ENCODE results near the gene KYNU. TPM values are rescaled to one million over a fixed set of nuclear protein-coding genes. Genes with fewer than 3 reads are reported as not detected.
"Not testable (repeated sequence)": the region's sequence is repeated elsewhere in the genome, so short reads cannot be mapped to it uniquely, and the experiment has no call there.

The KYNU gene
- total RNA-seq, 2 experiments from 2014 or later = not detected

GRCh38 chr2:142864605-142865004 is 12.9 kb upstream of the KYNU start:
- H3K27me3 Mint-ChIP-seq; DNase-seq; H3K4me3 Mint-ChIP-seq; ATAC-seq; H3K4me1 Mint-ChIP-seq; H3K9me3 Mint-ChIP-seq (ENCODE audit: low read depth); H3K36me3 Mint-ChIP-seq; CTCF ChIA-PET; H3K27ac Mint-ChIP-seq: not testable (repeated sequence)

DNA sequence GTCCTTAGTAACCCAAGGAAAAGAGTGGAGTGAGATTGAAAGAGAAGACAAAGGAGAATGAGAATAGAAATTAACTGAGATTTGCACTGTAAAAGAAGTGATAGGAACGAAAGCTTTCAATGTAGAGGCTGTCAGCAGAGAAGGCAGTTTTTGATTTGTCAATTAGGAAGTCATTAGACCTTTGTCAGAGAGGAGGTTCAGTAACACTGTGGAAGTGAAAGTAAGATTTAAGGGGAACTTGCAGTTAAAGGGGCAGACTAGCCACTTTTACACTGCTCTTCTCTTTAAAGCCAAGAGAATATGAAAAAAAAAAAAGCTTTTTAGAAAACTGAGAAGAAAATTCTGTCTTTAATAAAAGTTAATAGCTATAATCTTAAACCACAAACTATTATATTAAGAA is 11.5 kb upstream of the KYNU start:
- ATAC-seq = no peak
- Mint-ChIP-seq H3K4me1 (no peaks in the 10 kb centered on the region), H3K4me3 (no peak overlapping the region), H3K27me3 (no peaks in the 10 kb centered on the region), H3K27ac (no peak overlapping the region), H3K9me3 (ENCODE audit: low read depth) (no peaks in the 10 kb centered on the region), H3K36me3 (no peaks in the 10 kb centered on the region)
- CTCF ChIA-PET = no interaction called here
- DNase-seq = no peak

GRCh38 chr2:142866426-142866825 is 11.0 kb upstream of the KYNU start:
- DNase-seq = no peak
- H3K4me3 Mint-ChIP-seq = no peak overlapping the region
- no peaks in the 10 kb centered on the region for H3K4me1 Mint-ChIP-seq
- H3K27ac Mint-ChIP-seq = no peak overlapping the region
- H3K27me3 Mint-ChIP-seq = no peaks in the 10 kb centered on the region
- no peak for ATAC-seq
- no peaks in the 10 kb centered on the region for H3K9me3 Mint-ChIP-seq (ENCODE audit: low read depth)
- CTCF ChIA-PET = no interaction called here
- no peaks in the 10 kb centered on the region for H3K36me3 Mint-ChIP-seq

GRCh38 chr2:142867136-142867535 is 10.3 kb upstream of the KYNU start:
- DNase-seq = no peak
- no peaks in the 10 kb centered on the region for H3K4me1 Mint-ChIP-seq
- no peaks in the 10 kb centered on the region for H3K9me3 Mint-ChIP-seq (ENCODE audit: low read depth)
- no peaks in the 10 kb centered on the region for H3K36me3 Mint-ChIP-seq
- CTCF ChIA-PET = no interaction called here
- H3K27me3 Mint-ChIP-seq = no peaks in the 10 kb centered on the region
- no peak for ATAC-seq
- H3K27ac Mint-ChIP-seq = no peak overlapping the region
- H3K4me3 Mint-ChIP-seq = no peak overlapping the region

- DNase-seq (no peak), ATAC-seq (no peak)
- CTCF ChIA-PET = no interaction called here
Measured at GRCh38 chr2:142868229-142868762, 9.2 kb upstream of the KYNU start.

DNA sequence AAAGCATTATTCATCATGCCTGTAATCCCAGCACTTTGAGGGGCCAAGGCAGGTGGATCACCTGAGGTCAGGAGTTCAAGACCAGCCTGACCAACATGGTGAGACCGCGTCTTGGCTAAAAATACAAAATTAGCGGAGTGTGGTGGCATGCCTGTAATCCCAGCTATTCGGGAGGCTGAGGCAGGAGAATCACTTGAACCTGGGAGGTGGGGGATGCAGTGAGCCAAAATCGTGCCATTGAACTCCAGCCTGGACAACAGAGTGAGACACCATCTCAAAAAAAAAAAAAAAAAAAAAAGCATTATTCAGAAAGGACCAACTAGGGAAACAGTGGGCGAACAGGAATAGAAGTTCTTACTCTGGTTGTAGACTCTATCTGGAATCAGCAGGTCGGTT is 8.4 kb upstream of the KYNU start:
- H3K27me3 Mint-ChIP-seq; CTCF ChIA-PET; H3K9me3 Mint-ChIP-seq (ENCODE audit: low read depth); H3K4me3 Mint-ChIP-seq; H3K27ac Mint-ChIP-seq; ATAC-seq; H3K36me3 Mint-ChIP-seq; DNase-seq; H3K4me1 Mint-ChIP-seq: not testable (repeated sequence)

More at GRCh38 chr2:142868229-142868762, 9.2 kb upstream of the KYNU start:
- H3K36me3 Mint-ChIP-seq = no peaks in the 10 kb centered on the region
- H3K4me1 Mint-ChIP-seq = no peaks in the 10 kb centered on the region
- H3K27ac Mint-ChIP-seq = no peak overlapping the region
- no peak overlapping the region for H3K4me3 Mint-ChIP-seq
- H3K9me3 Mint-ChIP-seq (ENCODE audit: low read depth) = no peaks in the 10 kb centered on the region
- no peaks in the 10 kb centered on the region for H3K27me3 Mint-ChIP-seq

- Mint-ChIP-seq H3K36me3 (no peaks in the 10 kb centered on the region), H3K27ac (no peak overlapping the region), H3K4me3 (no peak overlapping the region), H3K9me3 (ENCODE audit: low read depth) (no peaks in the 10 kb centered on the region), H3K4me1 (no peaks in the 10 kb centered on the region), H3K27me3 (no peaks in the 10 kb centered on the region)
- ATAC-seq (no peak), DNase-seq (no peak)
- CTCF ChIA-PET = no interaction called here
Measured at GRCh38 chr2:142869461-142870106, 7.9 kb upstream of the KYNU start.

DNA sequence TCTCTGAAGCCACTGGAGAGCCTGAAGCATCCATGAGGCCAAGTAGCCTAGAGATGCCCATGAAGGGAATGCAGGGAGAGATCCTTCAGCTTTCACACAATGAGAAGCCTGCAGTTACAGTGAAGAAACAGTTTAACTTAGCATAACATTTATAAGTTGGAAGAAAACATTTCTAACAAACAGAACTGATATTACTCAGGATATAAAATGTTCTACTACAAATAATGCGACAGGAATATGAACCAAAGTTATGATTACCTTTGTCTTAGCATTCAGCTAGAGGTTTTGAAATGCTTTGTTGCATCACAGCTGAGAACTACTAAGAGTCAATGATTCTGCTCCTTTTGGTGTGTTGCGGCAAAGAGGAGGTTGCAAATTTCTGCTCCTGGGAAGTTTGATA is 6.9 kb upstream of the KYNU start:
- H3K27ac Mint-ChIP-seq = no peak overlapping the region
- no peaks in the 10 kb centered on the region for H3K27me3 Mint-ChIP-seq
- no peak for ATAC-seq
- H3K9me3 Mint-ChIP-seq (ENCODE audit: low read depth) = no peaks in the 10 kb centered on the region
- no peak for DNase-seq
- H3K36me3 Mint-ChIP-seq = no peaks in the 10 kb centered on the region
- no peaks in the 10 kb centered on the region for H3K4me1 Mint-ChIP-seq
- CTCF ChIA-PET = no interaction called here
- H3K4me3 Mint-ChIP-seq = no peak overlapping the region

DNA sequence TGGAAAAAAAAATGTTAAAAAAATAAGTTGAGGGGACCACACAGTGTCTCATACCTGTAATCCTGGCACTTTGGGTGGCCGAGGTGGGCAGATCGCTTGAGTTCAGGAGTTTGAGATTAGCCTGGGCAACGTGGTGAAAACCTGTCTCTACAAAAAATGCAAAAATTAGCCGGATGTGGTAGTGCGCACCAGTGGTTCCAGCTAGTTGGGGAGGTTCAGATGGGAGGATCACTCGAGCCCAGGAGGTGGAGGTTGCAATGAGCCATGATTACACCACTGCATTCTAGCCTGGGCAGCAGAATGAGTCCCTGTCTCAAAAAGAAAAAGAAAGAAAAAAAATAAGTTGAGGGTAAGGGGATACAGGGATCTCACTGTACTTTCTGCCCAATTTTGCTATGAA is 6.1 kb upstream of the KYNU start:
- H3K27me3 Mint-ChIP-seq = no peaks in the 10 kb centered on the region

GRCh38 chr2:142872882-142873724 is 4.4 kb upstream of the KYNU start:
- no peaks in the 10 kb centered on the region for H3K36me3 Mint-ChIP-seq
- ATAC-seq (no peak), DNase-seq (no peak)
- no peaks in the 10 kb centered on the region for H3K9me3 Mint-ChIP-seq (ENCODE audit: low read depth)
- H3K4me1 Mint-ChIP-seq = no peaks in the 10 kb centered on the region
- H3K27ac Mint-ChIP-seq = no peak overlapping the region
- CTCF ChIA-PET = no interaction called here
- no peaks in the 10 kb centered on the region for H3K27me3 Mint-ChIP-seq
- no peak overlapping the region for H3K4me3 Mint-ChIP-seq

More for the DNA sequence above, 6.1 kb upstream of the KYNU start:
- no peak for ATAC-seq
- Mint-ChIP-seq H3K4me3 (no peak overlapping the region), H3K4me1 (no peaks in the 10 kb centered on the region), H3K9me3 (ENCODE audit: low read depth) (no peaks in the 10 kb centered on the region), H3K36me3 (no peaks in the 10 kb centered on the region), H3K27ac (no peak overlapping the region)
- DNase-seq = no peak
- CTCF ChIA-PET = no interaction called here

DNA sequence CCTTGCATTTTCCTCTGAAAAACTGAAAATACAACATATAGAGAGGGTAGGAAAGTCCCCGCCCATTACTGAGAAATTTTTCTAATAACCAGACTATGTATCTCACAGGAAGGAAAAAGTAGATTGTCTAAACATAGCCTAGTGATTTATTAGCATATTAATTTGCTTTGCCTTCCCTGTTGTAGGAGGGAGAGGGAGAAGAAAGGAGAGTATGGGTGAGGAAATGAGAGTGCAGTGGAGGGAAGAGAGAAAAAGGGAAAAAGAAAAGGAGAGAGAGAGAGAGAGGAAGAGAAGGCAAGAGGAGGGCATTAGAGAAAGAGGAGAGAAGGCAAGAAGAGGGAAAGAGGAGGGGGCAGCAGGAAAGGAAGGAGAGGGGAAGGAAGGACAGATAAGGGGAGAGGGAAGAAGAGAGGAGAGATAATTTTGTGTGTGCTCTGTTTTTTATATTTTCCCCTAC is 3.6 kb upstream of the KYNU start:
- no peaks in the 10 kb centered on the region for H3K4me1 Mint-ChIP-seq
- no peaks in the 10 kb centered on the region for H3K27me3 Mint-ChIP-seq
- no peaks in the 10 kb centered on the region for H3K9me3 Mint-ChIP-seq (ENCODE audit: low read depth)
- DNase-seq (no peak), ATAC-seq (no peak)
- H3K4me3 Mint-ChIP-seq = no peak overlapping the region
- H3K36me3 Mint-ChIP-seq = no peaks in the 10 kb centered on the region
- CTCF ChIA-PET = no interaction called here
- no peak overlapping the region for H3K27ac Mint-ChIP-seq

DNA sequence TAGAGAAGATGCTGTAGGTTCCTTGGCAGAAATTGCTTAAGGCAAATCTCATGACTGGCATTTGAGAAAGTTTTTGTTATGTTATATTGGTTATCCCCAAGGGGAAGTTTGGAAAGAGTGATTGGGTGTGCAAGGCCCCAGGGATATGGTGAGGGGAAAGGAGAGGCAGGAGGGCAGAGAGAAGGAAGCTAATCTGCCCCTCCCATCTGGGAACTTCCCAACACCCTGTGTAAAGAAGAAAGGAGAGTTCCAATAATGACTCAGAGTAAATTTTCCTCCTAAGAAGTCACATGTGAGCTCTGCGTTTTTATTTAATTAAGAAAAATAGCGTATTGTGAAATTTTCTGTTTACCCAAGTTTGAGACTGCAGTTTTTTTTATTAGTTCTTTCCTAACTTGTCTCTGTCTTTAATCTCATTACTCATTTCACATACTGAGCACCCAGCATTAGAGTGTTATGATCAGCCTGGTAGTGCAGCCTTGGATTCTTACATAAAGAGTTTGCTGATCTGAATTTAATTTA is 3.1 kb upstream of the KYNU start:
- Mint-ChIP-seq H3K27ac (no peak overlapping the region), H3K9me3 (ENCODE audit: low read depth) (no peaks in the 10 kb centered on the region), H3K36me3 (no peaks in the 10 kb centered on the region)

GRCh38 chr2:142875010-142875409 is 2.5 kb upstream of the KYNU start:
- no peak overlapping the region for H3K27ac Mint-ChIP-seq

More for the DNA sequence above, 3.1 kb upstream of the KYNU start:
- Mint-ChIP-seq H3K27me3 (no peaks in the 10 kb centered on the region), H3K4me1 (no peaks in the 10 kb centered on the region), H3K4me3 (no peak overlapping the region)
- DNase-seq (no peak), ATAC-seq (no peak)
- CTCF ChIA-PET = no interaction called here

DNA sequence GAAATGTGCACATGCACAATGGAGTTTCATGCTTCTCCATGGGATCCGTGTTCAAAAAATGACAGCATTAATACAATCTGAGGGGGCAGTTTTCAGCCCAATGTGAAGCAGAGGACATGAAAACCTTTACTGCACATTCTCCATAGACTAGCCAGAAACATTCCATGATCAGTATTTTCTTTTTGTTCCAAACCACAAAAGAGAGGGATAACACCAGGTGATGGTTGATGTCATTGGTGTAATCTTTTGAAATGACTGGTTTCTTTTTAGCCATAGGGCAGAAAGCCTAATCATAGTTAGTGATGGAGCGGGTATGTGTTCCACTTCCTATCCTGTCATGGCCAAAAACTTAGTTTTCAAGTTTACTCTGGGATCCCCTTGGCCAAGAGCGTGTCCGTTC is 1.8 kb upstream of the KYNU start:
- ATAC-seq (no peak), DNase-seq (no peak)
- Mint-ChIP-seq H3K4me1 (no peaks in the 10 kb centered on the region), H3K36me3 (no peaks in the 10 kb centered on the region), H3K4me3 (no peak overlapping the region), H3K27me3 (no peaks in the 10 kb centered on the region), H3K9me3 (ENCODE audit: low read depth) (no peaks in the 10 kb centered on the region), H3K27ac (no peak overlapping the region)
- CTCF ChIA-PET = no interaction called here

More at GRCh38 chr2:142875010-142875409, 2.5 kb upstream of the KYNU start:
- CTCF ChIA-PET = no interaction called here
- no peak for ATAC-seq
- no peaks in the 10 kb centered on the region for H3K9me3 Mint-ChIP-seq (ENCODE audit: low read depth)
- no peak overlapping the region for H3K4me3 Mint-ChIP-seq
- no peak for DNase-seq
- no peaks in the 10 kb centered on the region for H3K36me3 Mint-ChIP-seq
- H3K27me3 Mint-ChIP-seq = no peaks in the 10 kb centered on the region
- H3K4me1 Mint-ChIP-seq = no peaks in the 10 kb centered on the region

Measured in activated CD8-positive, alpha-beta memory T cell treated with anti-CD3 and anti-CD28 coated beads, Interleukin-2, amount 10 ng/mL, durations not matched to agents 7 days and 5 days (primary cell).